IPS-20b (cell line): ENCODE measurements around the gene MGAT4B.
A peak's percentile ranks its signal among the peaks of the same experiment; 100 is the strongest.
"Not testable (repeated sequence)": the region's sequence is repeated elsewhere in the genome, so short reads cannot be mapped to it uniquely, and the experiment has no call there.

ENCODE experiments used
- H3K27ac ChIP-seq: one replicate; pipeline ENCODE4 v1.5.1; 2013; ENCODE audit warnings: low read length
- H3K27me3 ChIP-seq: 2 replicates; pipeline ENCODE4 v1.6.1; 2013; ENCODE audit warnings: mild to moderate bottlenecking, low read length, inconsistent platforms; ENCODE audit not compliant: insufficient read depth
- H3K36me3 ChIP-seq: 2 replicates; pipeline ENCODE4 v1.6.1; 2013; ENCODE audit warnings: low read depth, mild to moderate bottlenecking, inconsistent platforms, low read length, moderate library complexity; ENCODE audit not compliant: insufficient read depth
- H3K4me1 ChIP-seq: 2 replicates; pipeline ENCODE4 v1.6.1; 2013; ENCODE audit warnings: mild to moderate bottlenecking, control low read depth, inconsistent platforms, low read length, moderate library complexity; ENCODE audit not compliant: insufficient read depth
- H3K4me3 ChIP-seq: 2 replicates; pipeline ENCODE4 v1.5.1; 2013; ENCODE audit warnings: mild to moderate bottlenecking, low read length, inconsistent platforms
- H3K9ac ChIP-seq: 2 replicates; pipeline ENCODE4 v1.6.1; 2013; ENCODE audit warnings: low read depth, mild to moderate bottlenecking, inconsistent platforms, low read length, moderate library complexity
- H3K9me3 ChIP-seq: 2 replicates; pipeline ENCODE4 v1.6.1; 2013; ENCODE audit warnings: mild to moderate bottlenecking, low read depth, low read length, inconsistent platforms; ENCODE audit not compliant: insufficient read depth

The MGAT4B gene

DNA sequence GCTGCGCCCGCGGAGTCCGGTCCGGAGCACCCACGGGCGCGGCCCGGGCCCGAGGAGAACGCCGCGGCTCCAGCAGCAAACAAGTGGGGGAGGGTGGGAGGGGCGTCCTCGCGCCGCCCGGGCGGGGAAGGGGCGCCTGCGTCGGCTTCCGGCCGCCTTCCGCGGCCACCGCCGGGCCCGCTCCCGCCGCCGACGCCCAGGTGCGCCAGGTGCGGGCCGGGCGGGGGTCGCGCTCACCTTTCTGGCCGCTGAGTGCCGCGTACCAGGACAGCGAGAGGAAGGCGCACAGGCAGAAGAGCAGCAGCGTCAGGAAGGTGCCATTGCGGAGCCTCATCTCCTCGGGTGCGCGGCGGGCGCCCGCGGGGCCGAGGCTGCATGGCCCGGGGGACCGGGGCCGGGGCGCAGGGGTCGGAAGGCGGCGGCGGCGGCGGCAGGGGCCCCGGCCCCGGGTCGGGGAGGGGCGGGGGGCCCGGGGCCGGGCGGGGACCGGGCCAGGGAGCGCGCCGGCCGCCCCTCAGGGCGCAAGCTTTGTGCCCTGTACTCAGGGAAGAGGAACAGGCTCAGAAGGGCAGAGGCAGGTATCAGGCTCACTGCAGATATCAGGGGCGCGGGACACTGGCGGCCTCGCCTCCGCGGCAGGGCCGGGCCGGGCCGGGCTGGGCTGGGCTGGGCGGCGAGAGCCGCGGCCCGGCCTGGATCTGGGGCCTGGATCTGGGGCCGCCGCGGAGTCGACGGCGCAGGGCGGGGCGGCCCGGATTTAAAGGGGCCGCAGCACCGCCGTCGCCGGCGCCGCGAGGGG, at the start of gene MGAT4B:
MGAT4B (minus strand) TSS at position 617 of the 799 bp plus-strand sequence; CDS start at position 334, 283 bp downstream.
- Histone ChIP-seq H3K9ac (peak within 1 kb of the TSS; percentile 53; the same call in 1 of the 2 replicates), H3K36me3 (no peaks in the 10 kb centered on the region), H3K4me1 (peaks cover 17% of the 10 kb centered on the region), H3K27ac (no peak within 1 kb of the TSS), H3K27me3 (peaks cover 10% of the 10 kb centered on the region; the same call in 1 of the 2 replicates), H3K4me3 (peak within 1 kb of the TSS; percentile 65; the same call in 1 of the 2 replicates), H3K9me3 (no peaks in the 10 kb centered on the region)

DNA sequence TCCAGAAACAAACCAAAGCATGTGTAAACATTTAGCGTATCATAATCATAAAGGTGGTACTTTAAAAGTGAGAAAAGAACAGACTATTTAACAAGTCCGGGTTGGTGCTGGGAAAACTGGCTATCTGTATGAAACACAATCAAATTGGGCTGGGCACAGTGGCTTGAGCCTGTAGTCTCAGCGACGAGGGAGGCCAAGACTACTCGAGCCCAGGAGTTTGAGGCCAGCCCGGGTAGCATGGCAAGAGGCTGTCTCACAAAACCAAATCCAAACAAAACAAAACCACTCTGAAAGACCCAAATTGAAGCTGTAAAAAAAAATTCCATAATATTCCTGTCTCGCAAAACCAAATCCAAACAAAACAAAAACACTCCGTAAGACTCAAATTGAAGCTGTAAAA, 47.7 kb upstream of the MGAT4B start:
- peaks cover 32% of the 10 kb centered on the region for H3K36me3 ChIP-seq
- peaks cover 3% of the 10 kb centered on the region; the same call in 1 of the 2 replicates for H3K27me3 ChIP-seq
- no peak overlapping the region for H3K4me3 ChIP-seq
- no peaks in the 10 kb centered on the region for H3K9me3 ChIP-seq
- no peak overlapping the region for H3K27ac ChIP-seq
- no peaks in the 10 kb centered on the region for H3K4me1 ChIP-seq
- H3K9ac ChIP-seq: no peak overlapping the region

DNA sequence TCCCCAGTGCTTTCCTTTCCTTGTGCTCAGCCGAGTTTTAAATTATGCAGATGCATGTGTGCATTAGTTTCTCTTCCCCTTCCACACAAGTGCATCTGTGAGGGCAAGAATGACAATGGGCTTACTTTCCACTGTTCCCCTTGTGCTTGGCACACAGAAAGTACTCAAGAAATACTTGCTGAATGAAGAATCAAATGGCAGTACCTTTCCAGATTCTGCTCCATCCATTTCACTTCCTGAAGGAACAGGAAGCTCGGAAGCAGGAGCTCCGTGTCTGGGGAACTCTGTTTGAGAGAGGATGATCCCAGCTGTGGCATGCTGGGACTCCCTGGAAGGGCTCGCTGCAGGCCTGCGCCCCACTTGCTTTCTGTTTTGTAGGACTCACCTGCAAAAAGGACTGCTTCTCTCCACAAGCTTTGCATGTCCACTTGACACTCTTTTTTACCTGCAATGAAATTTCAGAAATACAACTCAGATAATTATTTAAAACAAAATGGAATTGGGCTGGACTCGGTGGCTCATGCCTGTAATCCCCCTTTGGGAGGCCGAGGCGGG, 46.4 kb upstream of the MGAT4B start:
- Histone ChIP-seq H3K27me3 (0 out of 2 replicates have a peak, but pooled peaks cover 2% of the 10 kb centered on the region), H3K27ac (no peak overlapping the region), H3K9me3 (no peaks in the 10 kb centered on the region), H3K4me1 (no peaks in the 10 kb centered on the region), H3K36me3 (peaks cover 40% of the 10 kb centered on the region), H3K9ac (no peak overlapping the region), H3K4me3 (no peak overlapping the region)

DNA sequence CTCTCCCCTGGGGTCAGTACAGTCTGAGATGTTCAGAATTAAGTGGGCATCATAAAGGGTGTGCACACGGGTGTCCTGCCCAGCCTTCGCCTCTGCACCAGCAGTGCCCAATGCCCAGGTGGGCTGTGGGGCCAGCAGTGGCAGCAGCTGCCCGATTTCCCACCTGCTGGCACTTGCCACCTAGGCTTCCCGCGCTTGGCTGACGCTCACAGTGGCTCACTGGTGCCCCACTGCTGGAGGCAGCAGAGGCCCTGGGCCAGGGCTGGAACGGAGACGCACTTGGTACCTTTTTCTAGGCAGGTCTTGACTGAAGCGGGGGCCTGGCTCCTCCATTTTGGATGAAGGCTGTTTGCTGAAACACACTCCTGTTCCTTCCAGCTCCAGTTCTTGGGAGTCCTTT, 35.0 kb upstream of the MGAT4B start:
- H3K27ac ChIP-seq: no peak overlapping the region
- no peaks in the 10 kb centered on the region for H3K27me3 ChIP-seq
- H3K9ac ChIP-seq: no peak overlapping the region
- H3K4me3 ChIP-seq: no peak overlapping the region
- peaks cover 6% of the 10 kb centered on the region; the same call in 1 of the 2 replicates for H3K9me3 ChIP-seq
- H3K4me1 ChIP-seq: no peaks in the 10 kb centered on the region
- peaks cover 58% of the 10 kb centered on the region for H3K36me3 ChIP-seq

DNA sequence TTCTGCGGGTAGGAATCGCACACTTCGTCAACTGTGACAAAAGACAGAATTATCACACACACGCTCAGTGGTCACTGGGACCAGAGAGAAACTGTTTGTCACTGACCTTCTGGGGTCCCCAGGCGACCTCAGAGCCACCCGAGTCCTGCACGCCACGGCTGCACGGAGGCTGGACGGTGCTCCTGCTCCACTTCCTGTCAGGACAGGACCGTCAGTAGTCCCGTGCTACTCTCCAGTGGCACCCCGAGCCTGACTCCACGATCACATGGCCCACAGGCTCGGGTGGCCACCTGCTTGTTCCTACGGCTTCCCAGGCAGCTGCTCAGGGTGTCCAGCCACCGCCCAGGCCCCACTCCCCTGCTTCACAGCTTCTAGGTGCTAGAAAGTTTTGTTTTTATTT, 34.1 kb upstream of the MGAT4B start:
- Histone ChIP-seq H3K27me3 (no peaks in the 10 kb centered on the region), H3K36me3 (peaks cover 59% of the 10 kb centered on the region), H3K27ac (no peak overlapping the region), H3K4me1 (no peaks in the 10 kb centered on the region), H3K4me3 (no peak overlapping the region), H3K9ac (no peak overlapping the region), H3K9me3 (peaks cover 4% of the 10 kb centered on the region; the same call in 1 of the 2 replicates)

DNA sequence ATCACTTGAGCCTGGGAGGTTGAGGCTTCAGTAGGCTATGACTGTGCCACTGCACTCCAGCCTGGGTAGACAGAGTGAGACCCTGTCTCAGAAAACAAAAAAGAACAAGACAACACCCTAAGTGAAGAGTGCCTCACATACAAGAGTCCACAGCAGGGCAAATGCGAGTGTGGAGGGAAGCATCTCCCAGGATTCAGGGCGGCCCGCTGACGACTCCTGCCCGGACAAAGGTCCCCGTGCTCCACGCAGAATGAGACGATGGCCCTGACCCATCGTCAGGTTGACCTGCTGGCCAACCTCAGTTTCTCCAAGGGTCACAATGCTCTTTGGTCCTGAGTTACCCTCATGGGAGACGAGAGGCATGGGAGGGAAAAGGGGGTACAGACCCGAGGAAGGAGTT, 33.7 kb upstream of the MGAT4B start:
- Histone ChIP-seq H3K27ac (no peak overlapping the region), H3K27me3 (no peaks in the 10 kb centered on the region), H3K9ac (no peak overlapping the region), H3K9me3 (peaks cover 4% of the 10 kb centered on the region; the same call in 1 of the 2 replicates), H3K4me3 (no peak overlapping the region), H3K4me1 (no peaks in the 10 kb centered on the region), H3K36me3 (peaks cover 59% of the 10 kb centered on the region)

DNA sequence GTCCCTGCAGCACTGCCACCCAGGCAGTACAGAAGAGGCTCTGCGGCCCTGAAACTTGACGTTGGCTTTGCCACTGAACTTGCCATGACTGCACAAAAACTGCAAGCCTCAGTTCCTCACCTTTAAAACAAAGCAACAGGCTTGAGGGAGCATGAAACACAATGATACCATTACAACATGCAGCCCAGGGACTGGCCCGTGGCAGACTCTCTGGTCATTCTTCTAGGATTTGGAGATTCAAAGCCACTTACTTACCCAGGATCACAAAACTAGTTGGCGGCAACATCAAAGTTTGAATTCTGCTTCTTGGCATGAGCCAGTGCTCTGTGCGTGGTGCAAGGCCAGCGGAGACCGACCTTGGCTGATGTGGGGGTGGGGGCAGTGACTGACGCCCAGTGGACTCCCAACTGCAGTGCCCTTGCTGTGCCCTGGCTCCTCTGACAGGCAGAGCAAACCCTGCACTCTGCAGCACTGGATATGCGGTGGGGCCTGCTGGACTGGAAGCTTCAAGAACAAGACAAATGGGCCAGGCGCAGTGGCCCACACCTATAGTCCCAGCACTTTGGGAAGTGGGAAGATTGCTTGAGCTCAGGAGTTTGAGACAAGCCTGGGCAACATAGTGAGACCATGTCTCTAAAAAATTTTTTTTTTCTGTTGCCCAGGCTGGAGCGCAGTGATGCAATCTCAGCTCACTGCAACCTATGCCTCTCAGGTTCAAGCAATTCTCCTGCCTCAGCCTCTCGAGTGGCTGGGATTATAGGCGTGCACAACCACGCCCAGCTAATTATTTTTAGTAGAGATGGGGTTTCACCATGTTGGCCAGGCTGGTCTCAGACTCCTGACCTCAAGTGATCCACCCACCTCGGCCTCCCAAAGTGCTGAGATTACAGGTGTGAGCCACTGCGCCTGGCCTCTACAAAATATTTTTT, 32.9 kb upstream of the MGAT4B start:
- H3K27ac ChIP-seq: no peak overlapping the region
- peaks cover 54% of the 10 kb centered on the region for H3K36me3 ChIP-seq
- no peaks in the 10 kb centered on the region; the same call in 1 of the 2 replicates for H3K9me3 ChIP-seq
- no peaks in the 10 kb centered on the region for H3K4me1 ChIP-seq
- no peak overlapping the region for H3K4me3 ChIP-seq
- no peak overlapping the region for H3K9ac ChIP-seq
- H3K27me3 ChIP-seq: no peaks in the 10 kb centered on the region

DNA sequence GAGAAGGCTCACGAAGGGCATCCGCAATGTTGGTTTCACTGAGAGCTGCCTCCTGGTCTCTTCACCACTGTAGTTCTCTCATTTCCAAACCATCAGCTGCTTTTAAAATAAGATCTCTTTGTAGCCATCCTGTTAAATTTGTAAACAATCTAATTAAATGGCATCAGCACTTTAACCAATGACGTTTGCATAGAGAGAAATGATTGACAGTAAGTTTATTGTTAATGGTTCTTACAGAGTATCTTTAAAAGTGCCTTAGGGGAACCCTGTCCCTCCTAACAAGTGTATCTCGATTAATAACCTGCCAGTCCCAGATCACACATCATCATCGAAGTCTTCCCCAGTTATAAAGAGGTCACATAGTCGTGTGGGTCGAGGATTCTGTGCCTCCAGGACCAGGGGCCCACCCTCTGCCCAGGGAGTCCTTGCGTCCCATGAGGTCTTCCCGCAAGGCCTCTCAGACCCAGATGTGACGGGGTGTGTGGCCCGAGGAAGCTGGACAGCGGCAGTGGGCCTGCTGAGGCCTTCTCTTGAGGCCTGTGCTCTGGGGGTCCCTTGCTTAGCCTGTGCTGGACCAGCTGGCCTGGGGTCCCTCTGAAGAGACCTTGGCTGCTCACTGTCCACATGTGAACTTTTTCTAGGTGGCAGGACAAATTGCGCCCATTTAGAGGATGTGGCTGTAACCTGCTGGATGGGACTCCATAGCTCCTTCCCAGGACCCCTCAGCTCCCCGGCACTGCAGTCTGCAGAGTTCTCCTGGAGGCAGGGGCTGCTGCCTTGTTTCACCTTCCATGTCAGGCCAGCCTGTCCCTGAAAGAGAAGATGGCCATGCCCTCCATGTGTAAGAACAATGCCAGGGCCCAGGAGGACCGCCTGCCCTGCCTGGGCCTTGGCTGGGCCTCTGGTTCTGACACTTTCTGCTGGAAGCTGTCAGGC, 30.7 kb upstream of the MGAT4B start:
- Histone ChIP-seq H3K36me3 (peaks cover 70% of the 10 kb centered on the region), H3K27ac (no peak overlapping the region), H3K9ac (no peak overlapping the region), H3K27me3 (no peaks in the 10 kb centered on the region), H3K9me3 (no peaks in the 10 kb centered on the region), H3K4me1 (no peaks in the 10 kb centered on the region), H3K4me3 (no peak overlapping the region)

DNA sequence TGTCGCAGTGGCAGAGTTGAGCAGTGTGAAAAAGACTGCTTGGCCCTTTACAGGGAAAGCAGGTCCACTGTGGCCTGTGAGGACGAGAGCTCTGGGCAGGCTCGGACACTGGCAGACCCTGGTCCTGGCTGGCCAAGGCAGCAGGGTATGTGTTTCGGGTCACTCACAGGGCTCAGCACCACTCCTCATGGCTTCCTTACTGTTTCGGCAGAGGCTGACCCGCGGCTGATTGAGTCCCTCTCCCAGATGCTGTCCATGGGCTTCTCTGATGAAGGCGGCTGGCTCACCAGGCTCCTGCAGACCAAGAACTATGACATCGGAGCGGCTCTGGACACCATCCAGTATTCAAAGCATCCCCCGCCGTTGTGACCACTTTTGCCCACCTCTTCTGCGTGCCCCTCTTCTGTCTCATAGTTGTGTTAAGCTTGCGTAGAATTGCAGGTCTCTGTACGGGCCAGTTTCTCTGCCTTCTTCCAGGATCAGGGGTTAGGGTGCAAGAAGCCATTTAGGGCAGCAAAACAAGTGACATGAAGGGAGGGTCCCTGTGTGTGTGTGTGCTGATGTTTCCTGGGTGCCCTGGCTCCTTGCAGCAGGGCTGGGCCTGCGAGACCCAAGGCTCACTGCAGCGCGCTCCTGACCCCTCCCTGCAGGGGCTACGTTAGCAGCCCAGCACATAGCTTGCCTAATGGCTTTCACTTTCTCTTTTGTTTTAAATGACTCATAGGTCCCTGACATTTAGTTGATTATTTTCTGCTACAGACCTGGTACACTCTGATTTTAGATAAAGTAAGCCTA, 29.8 kb upstream of the MGAT4B start:
- no peak overlapping the region for H3K9ac ChIP-seq
- H3K27me3 ChIP-seq: no peaks in the 10 kb centered on the region
- no peak overlapping the region for H3K27ac ChIP-seq
- H3K4me1 ChIP-seq: no peaks in the 10 kb centered on the region
- peaks cover 70% of the 10 kb centered on the region for H3K36me3 ChIP-seq
- no peak overlapping the region for H3K4me3 ChIP-seq
- H3K9me3 ChIP-seq: no peaks in the 10 kb centered on the region

DNA sequence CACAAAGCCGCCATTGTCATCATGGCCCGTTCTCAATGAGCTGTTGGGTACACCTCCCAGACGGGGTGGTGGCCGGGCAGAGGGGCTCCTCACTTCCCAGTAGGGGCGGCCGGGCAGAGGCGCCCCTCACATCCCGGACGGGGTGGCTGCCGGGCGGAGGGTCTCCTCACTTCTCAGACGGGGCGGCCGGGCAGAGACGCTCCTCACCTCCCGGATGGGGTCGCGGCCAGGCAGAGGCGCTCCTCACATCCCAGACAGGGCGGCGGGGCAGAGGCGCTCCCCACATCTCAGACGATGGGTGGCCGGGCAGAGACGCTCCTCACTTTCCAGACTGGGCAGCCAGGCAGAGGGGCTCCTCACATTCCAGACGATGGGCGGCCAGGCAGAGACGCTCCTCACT, 28.2 kb upstream of the MGAT4B start:
- not testable (repeated sequence) for H3K27me3 ChIP-seq, H3K27ac ChIP-seq, H3K4me1 ChIP-seq, H3K9me3 ChIP-seq, H3K4me3 ChIP-seq, H3K9ac ChIP-seq
- H3K36me3 ChIP-seq: peaks cover 82% of the 10 kb centered on the region
